ENCODE results near the gene NT5DC2.
A peak's percentile ranks its signal among the peaks of the same experiment; 100 is the strongest.
"Not testable (repeated sequence)": the region's sequence is repeated elsewhere in the genome, so short reads cannot be mapped to it uniquely, and the experiment has no call there.

Gene NT5DC2

GRCh38 chr3:52536369-52537164, 2.9 kb upstream of the NT5DC2 start, which contains the start of gene UQCC5:
Gene UQCC5, plus strand, starts transcription at chr3:52536605. Its CDS starts 151 bp downstream, at chr3:52536756.
- DNase-seq: peak; percentile 96

DNA sequence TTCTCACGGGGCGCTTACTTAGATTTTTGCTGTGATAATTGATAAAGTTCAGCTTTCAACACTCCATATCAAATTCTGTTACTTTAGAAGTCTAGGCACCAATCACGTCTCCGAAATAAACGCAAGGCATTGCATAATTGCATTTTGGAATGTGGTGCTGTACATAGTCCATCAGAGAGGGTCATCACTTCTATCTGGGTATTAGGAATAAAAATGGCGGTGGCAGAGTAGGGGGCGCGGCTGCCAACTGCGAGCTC, 2.4 kb upstream of the NT5DC2 start:
- DNase-seq: no peak

GRCh38 chr3:52535411-52536111, 1.9 kb upstream of the NT5DC2 start:
- DNase-seq: no peak

DNA sequence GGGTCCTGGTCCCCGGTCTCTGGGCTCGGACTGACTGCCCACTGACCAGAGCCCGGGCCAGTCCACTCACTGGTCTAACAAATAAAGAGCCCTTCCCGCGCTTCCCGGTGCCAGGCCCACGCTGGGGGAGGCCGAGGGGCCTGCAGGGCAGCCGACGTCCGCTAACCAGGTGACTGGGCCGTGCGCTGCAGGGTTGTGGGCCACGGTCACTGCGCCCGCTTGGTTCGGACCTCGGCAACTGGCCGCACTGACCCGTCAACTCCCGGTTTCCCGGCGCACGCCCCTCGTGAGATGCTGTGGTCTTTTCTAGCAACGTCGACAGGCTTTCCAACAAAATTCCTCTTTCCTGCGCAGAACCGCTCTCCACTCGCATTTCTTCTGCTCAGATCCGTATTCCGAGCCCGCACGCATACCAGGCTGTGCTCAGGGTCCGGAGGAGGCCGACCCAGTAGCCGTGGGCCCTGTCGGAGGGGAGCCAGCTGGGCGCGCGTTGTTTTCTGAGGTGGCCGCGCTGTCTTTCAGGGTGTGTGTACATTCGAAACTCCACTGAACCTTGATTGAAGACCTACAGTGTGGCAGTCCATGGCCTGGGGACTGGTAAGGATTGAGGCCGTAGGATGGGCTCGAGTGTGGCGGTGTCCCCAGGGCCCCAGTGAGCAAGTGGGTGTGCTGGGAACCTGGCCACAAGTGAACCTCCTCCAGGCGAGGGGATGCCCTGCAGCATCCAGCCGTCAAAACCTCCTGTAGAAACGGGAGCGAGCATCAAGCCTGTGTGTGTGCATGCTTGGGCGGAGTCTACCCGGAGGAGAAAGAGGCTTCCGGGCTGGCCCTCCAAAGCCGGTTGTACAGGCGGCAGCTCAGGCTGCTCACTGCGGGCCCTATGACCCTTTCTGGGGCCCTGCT, 875 bp upstream of the NT5DC2 start:
- DNase-seq: no peak

GRCh38 chr3:52532838-52533622, 627 bp downstream of the NT5DC2 start:
- DNase-seq: no peak

GRCh38 chr3:52532517-52532837, 1.2 kb downstream of the NT5DC2 start:
- DNase-seq: no peak

GRCh38 chr3:52531860-52532516, 1.7 kb downstream of the NT5DC2 start:
- DNase-seq: no peak

DNA sequence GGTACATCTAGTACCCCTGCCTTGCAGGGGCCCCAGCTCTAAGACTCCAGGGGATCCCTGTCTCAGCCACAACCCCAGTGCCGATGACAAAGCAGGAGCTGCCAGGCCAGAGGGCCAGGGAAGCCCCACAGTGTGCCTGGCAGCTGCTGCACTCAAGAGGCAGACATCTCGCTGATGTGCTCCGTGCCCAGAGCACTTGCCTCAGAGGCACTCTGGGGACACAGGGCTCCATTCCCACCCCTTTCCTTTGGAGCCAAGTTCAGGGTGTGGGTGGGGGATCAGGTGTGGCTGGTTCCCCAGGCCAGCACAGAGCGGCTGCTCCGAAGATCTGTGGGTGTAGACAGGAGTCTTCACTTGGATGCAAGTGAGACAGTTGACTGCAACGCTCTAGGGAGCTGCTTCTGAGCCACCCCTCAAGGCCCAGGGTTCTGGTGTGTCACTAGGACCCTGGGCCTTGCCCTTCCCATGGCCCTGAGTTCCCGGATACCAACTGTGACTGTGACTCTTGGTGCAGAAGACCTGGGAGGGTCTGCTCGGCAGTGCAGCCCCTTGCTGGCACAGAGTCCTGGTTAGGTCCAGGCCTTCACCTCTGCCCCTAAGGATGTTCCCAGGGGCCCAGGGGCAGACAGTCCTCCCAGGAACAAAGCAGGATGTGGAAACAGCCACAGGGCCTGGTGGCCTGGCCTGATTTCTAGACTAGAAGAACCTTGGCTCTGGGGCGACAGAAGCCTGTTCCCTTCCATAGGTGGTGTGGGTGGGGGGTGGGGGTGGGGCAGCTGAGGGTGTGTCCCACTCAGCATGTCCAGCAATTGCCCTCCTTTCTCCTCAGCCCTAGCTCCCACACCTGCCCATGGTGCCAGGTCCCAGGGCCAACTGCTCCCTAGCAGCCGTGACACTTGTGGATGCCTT, 2.5 kb downstream of the NT5DC2 start:
- DNase-seq: no peak

DNA sequence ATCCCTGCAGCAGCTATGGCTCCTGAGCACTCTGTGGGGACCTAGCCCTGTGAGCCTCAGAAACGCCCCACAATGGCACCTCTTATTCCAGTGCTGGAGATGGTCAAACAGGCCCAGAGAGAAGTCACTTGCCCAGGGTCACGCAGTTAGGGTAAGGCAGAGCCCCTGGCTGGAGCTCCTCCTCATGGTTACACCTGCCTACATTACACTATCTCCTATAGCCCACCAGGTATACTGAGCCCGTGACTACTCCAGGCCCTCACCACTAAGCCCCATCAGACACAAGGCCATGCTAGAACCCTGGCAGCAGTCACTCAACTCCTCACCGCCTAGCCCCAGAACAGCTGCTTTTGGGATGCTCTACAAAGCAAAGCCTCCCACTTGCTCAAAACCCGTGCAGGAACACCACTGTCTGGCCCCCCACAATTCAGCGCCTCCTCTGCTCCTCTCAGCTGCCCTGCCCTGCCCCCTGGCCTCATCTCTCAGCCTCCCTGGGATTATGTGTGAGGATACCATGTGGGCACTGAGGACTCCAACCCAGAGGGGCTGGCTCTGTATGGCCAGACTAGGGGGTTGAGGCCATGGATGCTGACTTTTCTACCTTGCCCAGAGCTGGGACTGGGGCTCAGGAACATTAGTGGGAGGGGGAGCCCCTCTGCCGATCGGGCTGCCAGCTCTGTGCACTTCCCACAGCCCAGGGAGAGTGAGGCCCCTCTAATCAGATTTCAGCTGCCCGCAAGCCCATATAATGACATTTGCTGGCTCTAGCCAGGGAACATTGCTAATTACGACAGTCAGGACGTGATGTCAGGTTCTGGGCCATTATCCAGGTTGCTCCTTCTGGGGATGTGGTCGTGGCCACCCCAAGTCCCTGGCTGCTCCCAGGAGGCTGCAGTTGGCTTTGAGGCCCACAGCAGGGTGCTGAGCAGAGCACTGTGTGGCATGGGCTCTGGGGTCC, 4.0 kb downstream of the NT5DC2 start:
- DNase-seq: no peak

GRCh38 chr3:52528586-52529375, 4.9 kb downstream of the NT5DC2 start:
- no peak for DNase-seq

DNA sequence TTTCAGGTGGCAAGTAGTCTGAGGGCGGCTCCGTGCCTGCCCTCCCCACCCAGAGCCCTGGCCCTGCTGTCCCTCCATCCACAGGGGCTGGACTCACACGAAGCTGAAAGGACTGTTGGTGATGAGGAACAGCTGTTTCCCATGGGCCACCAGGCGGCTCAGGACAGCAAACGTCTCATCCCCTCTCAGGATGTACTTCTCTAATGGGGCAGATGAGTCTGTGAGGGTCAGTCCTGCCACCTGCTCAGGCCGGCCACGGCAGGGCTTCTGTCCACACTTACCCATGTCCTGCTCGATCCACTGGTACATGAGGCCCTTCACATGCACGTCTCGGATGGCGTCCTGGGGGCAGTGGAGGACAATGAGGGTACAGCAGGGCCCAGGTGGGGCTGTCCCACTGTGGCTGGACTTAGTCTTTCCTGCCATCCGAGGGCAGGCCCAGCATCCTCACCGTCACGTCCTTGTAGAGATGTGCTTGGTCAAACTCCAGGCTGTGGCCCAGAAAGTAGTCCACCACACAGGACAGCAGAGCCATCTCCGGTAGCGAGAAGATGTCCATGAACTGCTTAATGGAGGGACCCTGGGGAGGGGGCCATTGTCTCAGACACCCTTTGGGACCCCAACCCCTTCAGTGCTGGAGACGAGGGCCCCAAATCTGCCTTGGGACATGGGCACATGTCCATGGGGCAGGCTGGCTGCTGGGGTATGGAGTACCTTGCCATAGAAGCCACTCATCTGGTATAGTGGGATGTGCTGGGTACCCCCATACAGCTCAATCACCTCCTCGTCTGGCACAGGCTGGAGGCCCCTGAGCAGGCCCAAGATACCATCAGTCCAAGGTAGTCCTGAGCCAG, 5.7 kb downstream of the NT5DC2 start:
- no peak for DNase-seq

- DNase-seq: no peak
These were observed 6.5 kb downstream of the NT5DC2 start for GRCh38 chr3:52527039-52527731.

GRCh38 chr3:52526671-52527038, 7.0 kb downstream of the NT5DC2 start:
- DNase-seq: not testable (repeated sequence)

- DNase-seq: no peak
These were observed 7.7 kb downstream of the NT5DC2 start for GRCh38 chr3:52525680-52526561.

DNA sequence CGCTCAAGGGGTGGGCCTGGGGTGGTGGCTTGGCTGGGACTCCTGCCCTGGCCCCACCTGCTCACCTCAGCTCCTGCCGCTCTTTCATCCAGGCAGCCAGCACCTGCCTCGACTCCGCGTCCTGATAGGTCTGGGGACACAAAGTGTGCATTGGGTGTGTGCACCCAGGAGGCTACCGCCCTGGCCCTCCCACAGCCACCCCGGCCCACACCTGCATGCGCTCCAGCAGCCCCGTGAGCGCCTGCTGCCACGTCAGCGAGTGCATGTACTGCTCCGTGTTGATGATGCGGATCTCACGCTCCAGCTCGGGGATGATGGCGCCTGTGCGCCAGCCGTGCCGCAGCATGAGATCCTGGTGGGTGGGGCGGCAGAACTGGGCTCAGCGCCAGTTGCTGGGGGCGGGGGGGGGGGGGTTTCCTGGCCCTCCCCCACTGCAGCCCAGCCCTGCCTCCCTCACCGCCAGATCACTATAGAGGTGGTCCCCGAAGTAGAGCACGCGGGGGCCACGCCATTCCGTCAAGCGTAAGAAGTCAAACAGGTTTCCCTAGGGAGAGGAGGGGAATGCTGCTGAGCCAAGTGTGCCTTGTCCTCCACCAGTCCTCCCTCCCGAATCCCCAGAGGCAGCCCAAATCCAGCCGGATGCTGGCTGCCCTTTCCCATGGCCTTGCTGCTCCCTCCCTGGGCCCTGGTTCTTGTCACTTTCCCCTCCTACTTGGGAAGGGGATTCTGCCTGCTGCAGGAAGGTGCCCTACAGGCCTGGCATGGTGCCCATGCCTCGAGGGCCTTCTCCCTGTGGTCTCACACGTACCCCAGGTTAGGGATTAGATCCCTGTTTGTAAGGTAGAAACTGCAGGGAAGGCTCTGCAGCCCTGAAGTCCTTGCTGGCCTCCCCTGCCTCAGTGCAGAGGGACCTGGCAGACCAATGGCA, 8.6 kb downstream of the NT5DC2 start:
- DNase-seq: no peak
